ENCODE data around the gene ITPR1.

Gene ITPR1

GRCh38 chr3:4797201-4797705 is 304.1 kb downstream of the ITPR1 start:
- DNase-seq = no peak

GRCh38 chr3:4799266-4800256 is 306.4 kb downstream of the ITPR1 start:
- DNase-seq = no peak

DNA sequence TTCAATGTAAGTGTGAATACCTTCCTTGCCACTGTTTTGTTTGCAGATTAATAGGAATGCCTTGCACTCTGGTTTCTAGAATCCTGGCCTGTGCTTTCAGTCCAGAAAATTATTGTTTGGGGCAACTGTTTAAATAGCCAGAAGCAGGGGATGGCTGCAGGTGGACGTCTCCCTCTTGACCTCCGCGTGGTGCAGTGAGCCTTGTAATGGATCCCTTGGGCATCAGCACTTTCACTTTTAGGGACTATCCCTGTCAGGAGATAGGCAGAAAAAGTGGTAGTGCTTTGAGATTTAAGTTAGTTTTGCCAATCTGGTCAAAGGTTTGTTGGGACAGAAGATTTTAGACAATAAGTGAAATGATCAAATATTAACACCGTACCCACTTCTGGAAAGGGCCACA is 307.4 kb downstream of the ITPR1 start:
- no peak for DNase-seq

DNA sequence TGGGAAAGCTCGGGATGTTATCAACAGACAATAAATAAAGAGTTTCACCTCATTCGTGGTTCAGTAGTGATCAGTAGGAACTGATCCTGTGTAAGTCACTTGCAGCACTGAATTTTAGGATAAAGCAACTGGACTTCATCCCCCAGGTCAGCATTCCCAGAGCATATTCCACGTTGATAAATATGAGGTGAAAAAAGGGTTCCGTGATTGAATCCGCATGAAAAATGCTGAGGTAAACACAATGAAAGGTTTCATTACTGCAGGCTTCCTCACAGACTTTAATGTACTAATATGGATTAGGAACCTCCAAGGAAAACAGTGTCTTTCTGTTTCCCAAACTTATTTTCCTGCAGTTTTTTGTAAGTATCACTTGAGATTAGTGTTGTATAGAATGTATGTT is 308.7 kb downstream of the ITPR1 start:
- no peak for DNase-seq

DNA sequence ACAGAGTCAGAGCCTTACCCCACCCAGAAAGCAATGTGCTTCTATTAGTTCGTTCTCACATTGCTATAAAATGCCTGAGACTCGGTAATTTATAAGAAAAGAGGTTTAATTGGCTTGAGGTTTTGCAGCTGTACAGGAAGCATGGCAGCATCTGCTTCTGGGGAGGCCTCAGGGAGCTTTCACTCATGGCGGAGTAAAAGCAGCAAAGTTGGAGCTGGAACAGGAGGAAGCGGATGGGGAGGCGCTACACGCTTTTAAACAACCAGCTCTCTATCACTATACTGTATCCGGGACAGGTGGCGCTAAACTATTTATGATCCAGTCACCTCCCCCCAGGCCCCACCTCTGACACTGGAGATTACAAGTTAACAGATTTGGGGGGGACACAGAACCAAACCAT is 309.8 kb downstream of the ITPR1 start:
- DNase-seq = no peak

GRCh38 chr3:4804161-4805058 is 311.3 kb downstream of the ITPR1 start:
- DNase-seq = no peak

- DNase-seq = no peak
Measured at GRCh38 chr3:4805662-4806061, 312.5 kb downstream of the ITPR1 start.

GRCh38 chr3:4806535-4807108 is 313.5 kb downstream of the ITPR1 start:
- no peak for DNase-seq

GRCh38 chr3:4807381-4808280 is 314.5 kb downstream of the ITPR1 start:
- no peak for DNase-seq

- DNase-seq = no peak
Measured at GRCh38 chr3:4808637-4809036, 315.5 kb downstream of the ITPR1 start.

- no peak for DNase-seq
Measured at GRCh38 chr3:4809922-4810321, 316.8 kb downstream of the ITPR1 start.

DNA sequence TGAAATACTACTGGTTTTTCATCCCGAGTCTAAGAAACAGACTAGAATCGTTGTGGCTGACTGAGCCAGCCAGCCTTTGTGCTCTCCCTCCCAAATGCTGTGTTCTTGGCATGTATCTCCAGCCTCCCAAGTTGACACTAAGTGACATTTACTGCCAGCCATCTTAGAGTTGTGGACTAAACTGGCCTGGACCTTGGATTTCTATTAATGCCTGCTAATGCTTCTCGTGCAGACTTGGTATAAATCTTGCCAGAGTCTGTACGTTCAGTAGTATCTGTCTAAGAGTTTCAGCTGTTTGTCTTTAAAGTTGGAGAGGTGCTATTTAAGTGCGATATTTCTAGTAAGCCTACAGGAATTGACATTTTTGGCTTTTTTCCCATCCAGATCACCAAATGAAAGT is 319.4 kb downstream of the ITPR1 start:
- no peak for DNase-seq

DNA sequence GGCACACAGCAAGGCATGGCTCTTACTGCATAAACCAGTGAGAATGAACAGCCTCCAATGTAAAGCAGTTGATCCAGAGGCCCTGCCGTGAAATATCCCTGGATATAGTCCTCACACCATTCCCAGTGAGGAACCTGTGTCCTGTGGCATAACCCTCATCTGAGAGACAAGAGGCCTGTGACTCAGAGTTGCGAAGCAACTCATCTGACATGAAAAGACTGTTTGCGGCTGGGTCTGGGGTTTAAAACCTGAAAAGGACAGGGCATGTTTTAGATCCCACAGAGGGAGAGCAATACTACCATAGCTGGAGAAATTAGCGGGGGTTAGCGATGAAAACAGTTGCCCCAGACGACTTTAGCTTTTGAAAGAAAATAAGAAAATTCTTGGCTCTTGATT is 320.8 kb downstream of the ITPR1 start:
- no peak for DNase-seq

DNA sequence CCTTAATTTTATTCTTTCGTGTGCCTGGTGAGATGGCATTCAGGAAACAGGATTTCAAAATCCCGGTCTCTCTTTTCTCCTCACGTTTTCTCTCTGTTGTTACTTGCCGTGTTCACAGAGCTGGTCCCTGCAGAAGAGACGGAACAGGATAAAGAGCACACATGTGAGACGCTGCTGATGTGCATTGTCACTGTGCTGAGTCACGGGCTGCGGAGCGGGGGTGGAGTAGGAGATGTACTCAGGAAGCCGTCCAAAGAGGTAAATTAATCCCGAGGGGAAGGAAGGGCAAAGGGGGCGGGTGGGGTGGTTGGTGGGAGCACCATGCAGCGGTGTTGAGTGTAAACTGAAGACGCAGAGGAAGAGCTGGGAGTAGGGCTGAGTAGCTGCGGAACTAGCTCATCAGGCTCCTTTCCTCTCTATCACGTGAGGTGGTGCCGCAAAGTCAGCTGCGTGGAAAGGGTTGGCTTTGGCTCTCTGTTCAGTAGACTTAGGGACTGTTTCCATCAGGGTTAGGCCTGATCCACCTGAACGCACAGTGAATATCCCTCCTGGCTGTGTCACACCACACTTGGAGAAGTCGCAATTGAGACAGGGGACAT is 321.3 kb downstream of the ITPR1 start:
- DNase-seq = no peak

DNA sequence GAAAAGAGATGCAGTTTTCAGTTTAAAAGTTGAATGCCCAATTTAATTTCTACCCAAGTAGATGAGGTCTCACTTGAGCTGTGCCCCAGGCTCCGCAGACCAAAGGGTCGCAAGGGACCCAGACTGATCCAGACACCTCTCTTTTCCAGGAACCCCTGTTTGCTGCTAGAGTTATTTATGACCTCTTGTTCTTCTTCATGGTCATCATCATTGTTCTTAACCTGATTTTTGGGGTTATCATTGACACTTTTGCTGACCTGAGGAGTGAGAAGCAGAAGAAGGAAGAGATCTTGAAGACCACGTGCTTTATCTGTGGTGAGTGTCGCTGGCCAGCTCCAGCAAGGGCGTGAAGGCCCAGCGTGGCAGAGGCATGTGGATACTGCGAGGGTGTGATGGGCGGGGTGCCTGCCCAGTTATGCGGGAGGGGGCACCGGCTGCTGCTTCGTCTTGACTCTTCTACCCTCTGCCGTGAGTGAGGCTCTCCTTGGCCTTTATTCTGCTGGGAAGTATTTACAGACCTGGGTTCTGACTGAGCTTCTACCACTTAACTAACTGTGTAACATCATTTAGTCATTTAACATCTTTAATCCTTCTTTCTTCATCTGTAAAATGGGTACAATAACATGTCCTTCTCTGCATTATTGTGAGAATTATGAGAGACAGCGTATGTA is 321.9 kb downstream of the ITPR1 start:
- DNase-seq = no peak

DNA sequence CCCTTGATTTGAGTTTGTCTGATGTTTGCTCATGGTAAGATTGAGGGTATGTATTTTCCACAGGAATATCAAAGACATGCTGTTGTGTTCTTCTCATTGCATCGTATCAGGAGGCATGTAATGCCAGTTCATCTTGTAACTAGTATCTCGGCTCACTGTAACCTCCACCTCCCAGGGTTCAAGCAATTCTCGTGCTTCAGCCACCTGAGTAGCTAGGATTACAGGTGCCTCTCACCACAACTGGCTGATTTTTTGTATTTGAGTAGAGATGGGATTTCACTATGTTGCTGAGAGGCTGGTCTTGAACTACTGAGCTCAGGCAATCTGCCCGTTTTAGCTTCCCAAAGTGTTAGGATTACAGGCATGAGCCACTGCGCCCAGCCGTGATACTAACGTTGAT is 323.2 kb downstream of the ITPR1 start:
- DNase-seq = no peak

- no peak for DNase-seq
Measured at GRCh38 chr3:4816718-4817117, 323.6 kb downstream of the ITPR1 start.

DNA sequence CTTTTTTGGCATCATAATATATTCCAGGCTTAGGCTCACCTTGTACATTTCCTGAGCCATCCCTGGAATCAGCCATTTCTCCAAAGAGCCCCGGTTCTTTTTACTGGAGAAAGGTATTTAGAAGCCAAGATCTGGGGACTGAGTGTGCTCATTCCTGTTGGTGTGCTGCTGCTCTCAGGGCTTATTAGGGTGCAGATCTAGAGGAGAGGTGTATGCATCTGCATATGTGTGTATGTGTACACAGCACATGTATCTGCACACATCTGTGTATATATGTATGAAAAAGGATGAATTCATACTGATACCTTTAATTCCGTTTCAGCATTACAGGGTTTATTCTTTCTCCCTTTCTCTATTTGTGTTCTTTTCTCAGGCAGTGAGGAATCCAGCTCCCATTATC is 324.0 kb downstream of the ITPR1 start:
- no peak for DNase-seq

DNA sequence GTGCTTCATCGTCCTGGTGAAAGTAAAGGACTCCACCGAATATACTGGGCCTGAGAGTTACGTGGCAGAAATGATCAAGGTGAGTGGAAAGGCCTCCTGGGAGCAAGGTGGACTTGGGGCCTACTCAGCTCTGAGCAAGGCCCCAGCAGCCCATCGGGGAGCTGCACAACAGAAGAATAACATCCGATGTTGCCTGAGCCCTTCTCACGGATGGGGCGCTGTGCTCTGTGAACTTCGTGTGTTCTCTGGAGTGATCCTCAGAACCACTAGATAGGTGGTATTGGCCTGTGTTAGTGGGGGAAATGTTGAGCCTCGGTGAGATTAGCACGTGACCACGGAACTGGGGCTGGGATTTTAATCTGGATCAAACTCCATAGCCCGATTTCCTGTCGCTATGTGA is 325.0 kb downstream of the ITPR1 start:
- no peak for DNase-seq

DNA sequence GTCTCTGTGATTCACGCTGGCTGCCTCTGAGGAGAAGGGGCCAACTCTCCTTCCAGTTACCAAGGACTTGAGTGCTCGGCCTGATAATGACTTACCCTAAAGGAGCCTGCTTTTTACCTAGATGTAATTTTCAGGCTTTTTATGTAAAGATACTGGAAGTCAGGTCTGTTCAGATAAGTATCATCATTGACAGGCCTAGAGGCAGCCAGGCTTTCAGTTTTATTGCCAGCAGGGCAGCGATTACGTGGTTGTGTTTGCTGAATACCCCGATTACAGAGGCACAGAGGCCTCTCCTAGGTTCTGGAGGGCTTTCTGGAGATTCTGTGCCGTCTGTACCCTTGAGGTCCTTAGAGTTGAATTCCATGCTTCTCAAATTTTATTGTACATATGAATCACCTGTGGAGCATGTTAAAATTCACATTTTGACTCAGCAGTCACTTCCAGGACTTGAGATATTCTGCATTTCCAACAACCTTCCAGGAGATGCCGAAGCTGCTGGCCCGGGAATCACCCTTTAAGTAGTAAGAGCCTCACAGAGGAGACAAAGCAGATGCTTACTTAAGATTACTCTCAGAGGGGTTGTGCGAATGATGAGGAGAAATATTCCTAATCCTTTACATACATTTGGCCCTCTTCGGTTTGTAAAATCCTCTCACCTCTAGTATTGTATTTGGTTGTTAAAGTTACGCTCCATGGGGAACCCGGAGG is 326.0 kb downstream of the ITPR1 start:
- DNase-seq = no peak

Measured in SIG-M5 (cell line).